Trophoblast cell (in vitro differentiated cells and primary cell): ENCODE measurements around the gene MTFR1L. TPM values are rescaled to one million over a fixed set of nuclear protein-coding genes. Genes with fewer than 3 reads are reported as not detected.

Source experiments
- DNase-seq, 2 donors: peaks; one replicate each; pipeline ENCODE4 v3.0.0-alpha.2; 2016
- H2AFZ ChIP-seq: 2 replicates; pipeline ENCODE4 v1.6.1; 2013; ENCODE audit warnings: low read length, moderate library complexity, mild to moderate bottlenecking; ENCODE audit not compliant: insufficient read depth, poor library complexity
- H2AK5ac ChIP-seq: 2 replicates; pipeline ENCODE4 v1.6.1; 2013; ENCODE audit warnings: mild to moderate bottlenecking, low read length
- H2BK120ac ChIP-seq: 2 replicates; pipeline ENCODE4 v1.6.1; 2013; ENCODE audit warnings: low read length, mild to moderate bottlenecking, moderate library complexity; ENCODE audit not compliant: insufficient read depth, poor library complexity
- H2BK12ac ChIP-seq: 2 replicates; pipeline ENCODE4 v1.6.1; 2013; ENCODE audit warnings: mild to moderate bottlenecking, low read length, moderate library complexity
- H2BK5ac ChIP-seq: 2 replicates; pipeline ENCODE4 v1.6.1; 2013; ENCODE audit warnings: low read length, low read depth, moderate library complexity, mild to moderate bottlenecking; ENCODE audit not compliant: poor library complexity
- H3K14ac ChIP-seq: 2 replicates; pipeline ENCODE4 v1.6.1; 2013; ENCODE audit warnings: mild to moderate bottlenecking, low read length
- H3K18ac ChIP-seq: 2 replicates; pipeline ENCODE4 v1.6.1; 2013; ENCODE audit warnings: mild to moderate bottlenecking, low read length
- H3K23ac ChIP-seq: 2 replicates; pipeline ENCODE4 v1.6.1; 2013; ENCODE audit warnings: low read length
- H3K27ac ChIP-seq: 2 replicates; pipeline ENCODE4 v1.5.1; 2013; ENCODE audit warnings: low read depth, mild to moderate bottlenecking, inconsistent platforms, low read length, moderate library complexity
- H3K27me3 ChIP-seq: 2 replicates; pipeline ENCODE4 v1.6.1; 2013; ENCODE audit warnings: inconsistent platforms, mild to moderate bottlenecking, low read length, moderate library complexity; ENCODE audit not compliant: insufficient read depth
- H3K36me3 ChIP-seq, 2 experiments: 1 replicate in 1 of 2; 2 replicates in 1 of 2; pipeline ENCODE4 v1.6.1; 2013; ENCODE audit warnings: low read length in 2 of 2, mild to moderate bottlenecking in 2 of 2, moderate library complexity in 1 of 2; ENCODE audit not compliant: insufficient read depth in 2 of 2, control insufficient read depth in 1 of 2
- H3K4ac ChIP-seq: 2 replicates; pipeline ENCODE4 v1.6.1; 2013; ENCODE audit warnings: low read depth, mild to moderate bottlenecking, low read length, moderate library complexity
- H3K4me1 ChIP-seq, 2 experiments: 1 replicate in 1 of 2; 2 replicates in 1 of 2; pipeline ENCODE4 v1.6.1; 2013; ENCODE audit warnings: low read length in 2 of 2, mild to moderate bottlenecking in 2 of 2, moderate library complexity in 1 of 2; ENCODE audit not compliant: insufficient read depth in 2 of 2, control insufficient read depth in 1 of 2
- H3K4me2 ChIP-seq: 2 replicates; pipeline ENCODE4 v1.6.1; 2013; ENCODE audit warnings: inconsistent platforms, mild to moderate bottlenecking, low read length, moderate library complexity
- H3K4me3 ChIP-seq: 2 replicates; pipeline ENCODE4 v1.5.1; 2013; ENCODE audit warnings: mild to moderate bottlenecking, low read depth, low read length, inconsistent platforms
- H3K79me1 ChIP-seq: one replicate; pipeline ENCODE4 v1.6.1; 2013; ENCODE audit warnings: low read length
- H3K79me2 ChIP-seq: 2 replicates; pipeline ENCODE4 v1.6.1; 2013; ENCODE audit warnings: low read length, mild to moderate bottlenecking; ENCODE audit not compliant: control insufficient read depth, insufficient read depth, poor library complexity
- H3K9ac ChIP-seq: 2 replicates; pipeline ENCODE4 v1.6.1; 2013; ENCODE audit warnings: mild to moderate bottlenecking, low read length
- H3K9me3 ChIP-seq: 2 replicates; pipeline ENCODE4 v1.6.1; 2013; ENCODE audit warnings: low read depth, mild to moderate bottlenecking, control low read depth, inconsistent platforms, low read length; ENCODE audit not compliant: insufficient read depth
- H4K12ac ChIP-seq: 2 replicates; pipeline ENCODE4 v1.6.1; 2013; ENCODE audit warnings: low read depth, mild to moderate bottlenecking, low read length, moderate library complexity
- H4K8ac ChIP-seq: 2 replicates; pipeline ENCODE4 v1.6.1; 2013; ENCODE audit warnings: low read depth, mild to moderate bottlenecking, low read length, moderate library complexity
- H4K91ac ChIP-seq: one replicate; pipeline ENCODE4 v1.6.1; 2013; ENCODE audit warnings: low read depth, mild to moderate bottlenecking, low read length, moderate library complexity
- WGBS: extraction: QIAGEN DNeasy Blood & Tissue Kit; methylation state at CpG from one replicate; pipeline ENCODE4 v1.1.7; 2013; ENCODE audit warnings: missing lambda C conversion rate; ENCODE audit not compliant: insufficient read length, insufficient coverage; ENCODE audit errors: extremely low coverage; 5-methylcytosine and 5-hydroxymethylcytosine counted together
- polyA plus RNA-seq: library from polyadenylated mRNA; stranded (reverse); fragments of 200-250 nt; gene quantifications from 2 replicates; pipeline ENCODE4 v1.2.3, GENCODE V29; 2013

Gene MTFR1L
- 31.2 and 31.6 TPM in 2 replicates for polyA plus RNA-seq

GRCh38 chr1:25819491-25820246, at the start of gene MTFR1L:
TSS of gene MTFR1L (plus strand) at chr1:25819954. CDS start at chr1:25823105, 3,151 bp downstream.
- no CpG with 5 or more reads among the region's 64 CpGs for WGBS

GRCh38 chr1:25770541-25771220, 49.1 kb upstream of the MTFR1L start:
- Histone ChIP-seq H3K4me2 (no peak overlapping the region), H3K36me3 (no peaks in the 10 kb centered on the region), H3K27ac (no peak overlapping the region), H2BK5ac (no peak overlapping the region), H3K9ac (no peak overlapping the region), H3K27me3 (no peaks in the 10 kb centered on the region), H2BK120ac (no peak overlapping the region), H2AFZ (no peak overlapping the region), H4K91ac (no peak overlapping the region), H3K23ac (no peak overlapping the region), H3K14ac (no peak overlapping the region), H3K9me3 (peaks cover 4% of the 10 kb centered on the region), H3K79me1 (no peaks in the 10 kb centered on the region), H3K18ac (no peak overlapping the region), H2AK5ac (no peak overlapping the region), H3K4me1 (peaks cover 8 to 12% of the 10 kb centered on the region in 2 experiments), H4K8ac (no peak overlapping the region), H3K4ac (no peak overlapping the region), H4K12ac (no peak overlapping the region), H2BK12ac (no peak overlapping the region), H3K4me3 (no peak overlapping the region), H3K79me2 (no peaks in the 10 kb centered on the region)
- no CpG with 5 or more reads among the region's 14 CpGs for WGBS
- DNase-seq: no peak

More at GRCh38 chr1:25819491-25820246, at the start of gene MTFR1L:
- Histone ChIP-seq H3K27me3 (no peaks in the 10 kb centered on the region), H3K23ac (no peak within 1 kb of the TSS), H4K91ac (peak within 1 kb of the TSS; percentile 87), H4K8ac (peak within 1 kb of the TSS; percentile 92), H2AK5ac (peak within 1 kb of the TSS; percentile 78), H3K9ac (peak within 1 kb of the TSS; percentile 88), H3K4me3 (peak within 1 kb of the TSS; percentile 81), H2BK120ac (peak within 1 kb of the TSS; percentile 70), H3K27ac (peak within 1 kb of the TSS; percentile 89), H3K4me1 (peaks cover 21 to 26% of the 10 kb centered on the region in 2 experiments), H3K36me3 (peaks cover 6 to 8% of the 10 kb centered on the region in 2 experiments), H2BK12ac (peak within 1 kb of the TSS; percentile 42), H4K12ac (peak within 1 kb of the TSS; percentile 94), H3K4ac (peak within 1 kb of the TSS; percentile 73), H3K4me2 (peak within 1 kb of the TSS; percentile 77), H3K79me2 (peaks cover 16% of the 10 kb centered on the region), H3K9me3 (no peaks in the 10 kb centered on the region), H3K18ac (peak within 1 kb of the TSS; percentile 88), H2AFZ (peak within 1 kb of the TSS; percentile 82), H3K79me1 (peaks cover 20% of the 10 kb centered on the region), H2BK5ac (peak within 1 kb of the TSS; percentile 89), H3K14ac (peak within 1 kb of the TSS; percentile 88)
- DNase-seq: peak; percentile 94 to 95

- Histone ChIP-seq H3K18ac (no peak overlapping the region), H3K79me1 (no peaks in the 10 kb centered on the region), H3K23ac (no peak overlapping the region), H3K4me2 (no peak overlapping the region), H4K8ac (no peak overlapping the region), H3K9ac (no peak overlapping the region), H3K4me1 (peaks cover 8 to 12% of the 10 kb centered on the region in 2 experiments), H3K9me3 (peaks cover 4% of the 10 kb centered on the region), H3K27me3 (no peaks in the 10 kb centered on the region), H3K4ac (no peak overlapping the region), H3K36me3 (no peaks in the 10 kb centered on the region), H3K14ac (no peak overlapping the region), H3K79me2 (no peaks in the 10 kb centered on the region), H2BK120ac (no peak overlapping the region), H2BK5ac (no peak overlapping the region), H4K91ac (no peak overlapping the region), H3K27ac (no peak overlapping the region), H3K4me3 (no peak overlapping the region), H2AFZ (no peak overlapping the region), H4K12ac (no peak overlapping the region), H2BK12ac (no peak overlapping the region), H2AK5ac (no peak overlapping the region)
- WGBS: no CpG with 5 or more reads among the region's 34 CpGs
- DNase-seq: no peak
Observed at GRCh38 chr1:25771221-25772114, 48.3 kb upstream of the MTFR1L start.

GRCh38 chr1:25772164-25772563, 47.6 kb upstream of the MTFR1L start:
- H2BK120ac ChIP-seq: no peak overlapping the region
- no peak overlapping the region for H3K9ac ChIP-seq
- H2AK5ac ChIP-seq: no peak overlapping the region
- H2BK5ac ChIP-seq: no peak overlapping the region
- peaks cover 8 to 12% of the 10 kb centered on the region in 2 experiments for H3K4me1 ChIP-seq
- no peak overlapping the region for H4K12ac ChIP-seq
- no peaks in the 10 kb centered on the region for H3K79me1 ChIP-seq
- no peak overlapping the region for H2BK12ac ChIP-seq
- no peak overlapping the region for H3K4me2 ChIP-seq
- DNase-seq: no peak
- no peaks in the 10 kb centered on the region for H3K36me3 ChIP-seq
- no peak overlapping the region for H3K27ac ChIP-seq
- no peak overlapping the region for H4K91ac ChIP-seq
- H3K18ac ChIP-seq: no peak overlapping the region
- no peak overlapping the region for H3K23ac ChIP-seq
- H3K4me3 ChIP-seq: no peak overlapping the region
- no peak overlapping the region for H3K4ac ChIP-seq
- H3K14ac ChIP-seq: no peak overlapping the region
- no CpG with 5 or more reads among the region's 5 CpGs for WGBS
- H3K79me2 ChIP-seq: no peaks in the 10 kb centered on the region
- no peaks in the 10 kb centered on the region for H3K27me3 ChIP-seq
- peaks cover 4% of the 10 kb centered on the region for H3K9me3 ChIP-seq
- no peak overlapping the region for H2AFZ ChIP-seq
- H4K8ac ChIP-seq: no peak overlapping the region
